Sigmoid colon (tissue), 4 donors: Measurements from ENCODE around the gene EFNA5.

Experiments
- EP300 ChIP-seq, 4 donors: sonication (generic); formaldehyde crosslinking; IDR thresholded peaks; one replicate each; pipeline ENCODE4 v1.6.1; 2017; ENCODE audit warnings: antibody characterized with exemption in 4 of 4
- POLR2A ChIP-seq, 2 donors: fragments of 450-650 bp; IDR thresholded peaks; one replicate each; pipeline ENCODE4 v1.6.1; 2016; ENCODE audit warnings: antibody characterized with exemption in 2 of 2, mild to moderate bottlenecking in 2 of 2, moderate library complexity in 2 of 2
- POLR2AphosphoS5 ChIP-seq, 4 donors: sonication (generic); formaldehyde crosslinking; IDR thresholded peaks; one replicate each; pipeline ENCODE4 v1.6.1; 2017; ENCODE audit warnings: antibody characterized with exemption in 4 of 4
- TF ChIP-seq, protein P1 (sequence below), 4 experiments: fragments of 450-650 bp in 3 of 4; fragments of 200-600 bp in 1 of 4; IDR thresholded peaks; one replicate each; pipeline ENCODE4 v1.5.1; 2016 to 2019; ENCODE audit warnings: antibody characterized with exemption in 4 of 4, mild to moderate bottlenecking in 3 of 4, moderate library complexity in 2 of 4

DNA sequence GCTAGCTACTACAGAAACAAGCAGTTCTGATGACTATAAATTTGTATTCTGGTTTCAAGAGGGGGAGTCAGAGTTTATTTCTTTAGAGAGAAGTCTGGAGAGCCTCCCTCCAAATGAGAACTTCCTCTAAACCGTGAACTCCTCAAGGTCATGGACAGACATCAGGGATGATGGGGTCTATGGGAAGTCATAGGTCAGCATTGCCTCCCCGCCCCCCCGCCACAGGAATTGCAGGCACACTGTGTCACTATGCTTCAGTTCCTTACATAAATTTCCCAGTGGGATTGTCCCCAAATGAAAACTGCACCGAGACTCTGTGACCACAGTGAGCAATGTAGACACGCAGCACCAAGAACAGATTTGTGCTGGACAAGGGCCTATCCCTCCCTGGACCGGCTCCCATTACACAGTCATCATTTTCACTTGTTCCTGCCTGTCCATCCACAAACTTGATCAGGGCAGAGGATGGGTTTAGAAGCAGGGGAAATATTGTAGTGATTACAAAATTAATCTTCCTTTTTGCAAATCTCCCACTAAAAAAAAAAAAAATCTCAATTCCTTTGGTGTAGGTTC is 300.3 kb downstream of the EFNA5 start:
- TF ChIP-seq, protein P1, sequence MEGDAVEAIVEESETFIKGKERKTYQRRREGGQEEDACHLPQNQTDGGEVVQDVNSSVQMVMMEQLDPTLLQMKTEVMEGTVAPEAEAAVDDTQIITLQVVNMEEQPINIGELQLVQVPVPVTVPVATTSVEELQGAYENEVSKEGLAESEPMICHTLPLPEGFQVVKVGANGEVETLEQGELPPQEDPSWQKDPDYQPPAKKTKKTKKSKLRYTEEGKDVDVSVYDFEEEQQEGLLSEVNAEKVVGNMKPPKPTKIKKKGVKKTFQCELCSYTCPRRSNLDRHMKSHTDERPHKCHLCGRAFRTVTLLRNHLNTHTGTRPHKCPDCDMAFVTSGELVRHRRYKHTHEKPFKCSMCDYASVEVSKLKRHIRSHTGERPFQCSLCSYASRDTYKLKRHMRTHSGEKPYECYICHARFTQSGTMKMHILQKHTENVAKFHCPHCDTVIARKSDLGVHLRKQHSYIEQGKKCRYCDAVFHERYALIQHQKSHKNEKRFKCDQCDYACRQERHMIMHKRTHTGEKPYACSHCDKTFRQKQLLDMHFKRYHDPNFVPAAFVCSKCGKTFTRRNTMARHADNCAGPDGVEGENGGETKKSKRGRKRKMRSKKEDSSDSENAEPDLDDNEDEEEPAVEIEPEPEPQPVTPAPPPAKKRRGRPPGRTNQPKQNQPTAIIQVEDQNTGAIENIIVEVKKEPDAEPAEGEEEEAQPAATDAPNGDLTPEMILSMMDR (IDR thresholded peaks at IDR 0.05): no peak
- TF ChIP-seq POLR2A (IDR thresholded peaks at IDR 0.05) (no peak), POLR2AphosphoS5 (IDR thresholded peaks at IDR 0.05) (no peak), EP300 (IDR thresholded peaks at IDR 0.05) (no peak)
